ENCODE results near the gene ARMC2. TPM values are rescaled to one million over a fixed set of nuclear protein-coding genes. Genes with fewer than 3 reads are reported as not detected.

ARMC2 gene
- total and polyA plus RNA-seq, 2 experiments from 2014 or later: 0.97 to 4.4 TPM

DNA sequence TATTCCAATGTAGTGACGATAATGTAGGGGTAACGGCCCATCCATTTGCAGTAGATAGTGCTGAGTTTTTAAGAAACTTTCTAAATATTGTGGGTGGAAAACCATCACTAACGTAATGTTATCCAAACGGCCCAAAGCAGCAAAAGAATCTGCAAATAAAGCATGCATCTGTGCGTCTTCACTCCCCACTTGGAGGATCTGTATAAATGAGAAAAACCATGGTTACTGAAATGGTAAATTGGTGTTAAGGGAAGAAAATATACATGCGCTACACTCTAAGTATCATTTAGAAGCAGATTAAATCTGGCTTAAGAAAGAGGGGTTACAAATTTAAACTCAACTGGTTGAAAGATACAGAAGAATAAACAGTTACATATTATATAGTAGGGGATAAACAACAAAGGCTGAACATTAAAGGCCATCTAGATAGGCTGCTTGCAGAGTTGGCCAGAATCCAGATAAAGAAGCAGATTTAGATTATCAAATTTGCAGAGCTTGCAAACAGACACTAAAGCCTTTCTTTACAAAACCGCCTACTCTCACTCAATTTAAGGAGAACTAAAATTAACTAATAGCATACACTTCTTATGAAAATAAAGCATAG is 153.2 kb downstream of the ARMC2 start:
- H3K9me3 ChIP-seq (ENCODE audit: low read depth): no peaks in the 10 kb centered on the region
- TF ChIP-seq EZH2 (IDR thresholded peaks at IDR 0.05; ENCODE audit: insufficient read depth, poor library complexity, severe bottlenecking) (no peak), EZH2phosphoT487 (IDR thresholded peaks at IDR 0.05; ENCODE audit: insufficient read depth, low read depth) (no peak)
- peak overlapping the region; percentile 57 for H3K4me2 ChIP-seq (ENCODE audit: unreplicated experiment)
- peaks cover 13% of the 10 kb centered on the region for H3F3A ChIP-seq (ENCODE audit: insufficient read depth)
- 0 out of 2 replicates have a peak overlapping the region, but pooled peaks have one; percentile 19 for H3K9ac ChIP-seq
- no peaks in the 10 kb centered on the region for H3K27me3 ChIP-seq (replicated peaks; ENCODE audit: insufficient read depth)
- in situ Hi-C loops (cut with MboI): no loop called here
- H3K27ac ChIP-seq: peak overlapping the region; percentile 67
- H3K4me3 ChIP-seq: no peak overlapping the region
- H2AFZ ChIP-seq: no peak overlapping the region
- H3K4me1 ChIP-seq (ENCODE audit: insufficient read depth): peaks cover 16% of the 10 kb centered on the region
- no peaks in the 10 kb centered on the region for H3K9me2 ChIP-seq (ENCODE audit: insufficient read depth)
- 81% methylated on average over 7 of the region's 7 CpGs for WGBS, 2 experiments (ENCODE audit: low coverage in 1 of 2, low lambda C conversion rate in 2 of 2, missing lambda C conversion rate in 2 of 2)
- H4K20me1 ChIP-seq (ENCODE audit: insufficient read depth): no peaks in the 10 kb centered on the region; the same call in 1 of the 2 replicates
- H3K36me3 ChIP-seq (ENCODE audit: low read depth): peaks cover 35% of the 10 kb centered on the region
- no peak for DNase-seq
- peaks cover 57% of the 10 kb centered on the region for H3K79me2 ChIP-seq (ENCODE audit: insufficient read depth)

GRCh38 chr6:109002051-109002697 is 154.0 kb downstream of the ARMC2 start:
- DNase-seq: peak; percentile 88
- peak overlapping the region; percentile 29 for H3K9ac ChIP-seq
- H4K20me1 ChIP-seq (ENCODE audit: insufficient read depth): no peaks in the 10 kb centered on the region; the same call in 1 of the 2 replicates
- peaks cover 65% of the 10 kb centered on the region for H3K79me2 ChIP-seq (ENCODE audit: insufficient read depth)
- H3K9me2 ChIP-seq (ENCODE audit: insufficient read depth): no peaks in the 10 kb centered on the region
- H2AFZ ChIP-seq: no peak overlapping the region; the same call in 1 of the 2 replicates
- peaks cover 31% of the 10 kb centered on the region for H3K36me3 ChIP-seq (ENCODE audit: low read depth)
- WGBS, 2 experiments (ENCODE audit: low coverage in 1 of 2, low lambda C conversion rate in 2 of 2, missing lambda C conversion rate in 2 of 2): 2% methylated on average over 3 of the region's 3 CpGs
- H3K4me3 ChIP-seq: peak overlapping the region; percentile 34
- in situ Hi-C loops (cut with MboI): no loop called here
- peak overlapping the region; percentile 57 for H3K4me2 ChIP-seq (ENCODE audit: unreplicated experiment)
- peak overlapping the region; percentile 67 for H3K27ac ChIP-seq
- H3K27me3 ChIP-seq (replicated peaks; ENCODE audit: insufficient read depth): no peaks in the 10 kb centered on the region
- TF ChIP-seq EZH2 (IDR thresholded peaks at IDR 0.05; ENCODE audit: insufficient read depth, poor library complexity, severe bottlenecking): no peak
- no peak for TF ChIP-seq EZH2phosphoT487 (IDR thresholded peaks at IDR 0.05; ENCODE audit: insufficient read depth, low read depth)
- no peaks in the 10 kb centered on the region for H3K9me3 ChIP-seq (ENCODE audit: low read depth)
- H3K4me1 ChIP-seq (ENCODE audit: insufficient read depth): peaks cover 16% of the 10 kb centered on the region
- peaks cover 13% of the 10 kb centered on the region for H3F3A ChIP-seq (ENCODE audit: insufficient read depth)

DNA sequence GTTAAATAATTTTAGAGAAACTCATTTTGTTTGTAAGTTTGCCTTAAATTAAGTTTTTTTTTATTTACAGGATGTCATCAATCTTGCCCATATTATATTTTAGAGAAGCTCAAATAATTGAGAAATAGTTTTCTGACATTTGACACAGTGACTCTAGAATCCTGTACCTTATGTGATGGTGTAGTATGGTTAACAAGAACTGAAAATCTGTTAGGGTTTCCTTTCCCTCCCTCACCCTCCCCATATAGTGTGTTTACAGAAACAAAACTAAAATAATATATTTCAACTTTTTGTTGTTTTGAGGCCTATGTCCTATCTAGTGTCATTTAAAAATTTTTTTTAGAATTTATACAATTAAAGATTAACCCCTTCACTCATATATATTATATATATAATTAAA is 154.7 kb downstream of the ARMC2 start:
- Histone ChIP-seq H2AFZ (no peak overlapping the region), H3K4me3 (no peak overlapping the region), H3K79me2 (ENCODE audit: insufficient read depth) (peaks cover 72% of the 10 kb centered on the region), H3K9me3 (ENCODE audit: low read depth) (no peaks in the 10 kb centered on the region), H3F3A (ENCODE audit: insufficient read depth) (peaks cover 13% of the 10 kb centered on the region), H3K9ac (peak overlapping the region; percentile 29; the same call in 1 of the 2 replicates), H3K27me3 (replicated peaks; ENCODE audit: insufficient read depth) (no peaks in the 10 kb centered on the region), H4K20me1 (ENCODE audit: insufficient read depth) (no peaks in the 10 kb centered on the region; the same call in 1 of the 2 replicates), H3K4me1 (ENCODE audit: insufficient read depth) (peaks cover 22% of the 10 kb centered on the region), H3K4me2 (ENCODE audit: unreplicated experiment) (no peak overlapping the region), H3K9me2 (ENCODE audit: insufficient read depth) (no peaks in the 10 kb centered on the region), H3K36me3 (ENCODE audit: low read depth) (peaks cover 26% of the 10 kb centered on the region), H3K27ac (peak overlapping the region; percentile 67)
- TF ChIP-seq EZH2phosphoT487 (IDR thresholded peaks at IDR 0.05; ENCODE audit: insufficient read depth, low read depth) (no peak), EZH2 (IDR thresholded peaks at IDR 0.05; ENCODE audit: insufficient read depth, poor library complexity, severe bottlenecking) (no peak)
- DNase-seq: no peak
- in situ Hi-C loops (cut with MboI): no loop called here

DNA sequence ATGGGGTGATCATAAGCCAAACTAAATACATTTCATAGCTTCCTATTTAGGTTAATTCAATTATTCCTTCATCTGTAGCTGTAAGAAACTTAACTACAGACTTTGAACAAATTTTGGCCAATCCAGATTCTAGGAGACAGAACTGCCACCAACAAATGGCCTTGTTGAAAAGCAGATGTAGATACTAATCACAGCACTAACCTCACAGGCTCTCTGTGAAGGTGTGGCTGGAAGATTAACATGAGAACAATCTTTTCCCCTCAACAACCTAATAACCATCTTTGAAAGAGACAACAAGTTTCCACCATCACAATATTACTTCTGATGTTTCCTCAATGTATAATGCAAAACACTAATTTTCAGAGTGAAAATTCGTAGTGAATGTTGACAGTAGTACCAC is 158.6 kb downstream of the ARMC2 start:
- Histone ChIP-seq H4K20me1 (ENCODE audit: insufficient read depth) (no peaks in the 10 kb centered on the region), H3K27ac (no peak overlapping the region), H3K9me3 (ENCODE audit: low read depth) (no peaks in the 10 kb centered on the region)

More for the DNA sequence above, 158.6 kb downstream of the ARMC2 start:
- no peak for DNase-seq
- Histone ChIP-seq H3K9ac (no peak overlapping the region), H3F3A (ENCODE audit: insufficient read depth) (peaks cover 7% of the 10 kb centered on the region), H3K36me3 (ENCODE audit: low read depth) (no peaks in the 10 kb centered on the region), H3K4me1 (ENCODE audit: insufficient read depth) (peaks cover 35% of the 10 kb centered on the region), H3K9me2 (ENCODE audit: insufficient read depth) (no peaks in the 10 kb centered on the region), H2AFZ (no peak overlapping the region), H3K79me2 (ENCODE audit: insufficient read depth) (peaks cover 66% of the 10 kb centered on the region), H3K27me3 (replicated peaks; ENCODE audit: insufficient read depth) (no peaks in the 10 kb centered on the region), H3K4me2 (ENCODE audit: unreplicated experiment) (no peak overlapping the region), H3K4me3 (no peak overlapping the region)
- in situ Hi-C loops (cut with MboI): no loop called here
- TF ChIP-seq EZH2phosphoT487 (IDR thresholded peaks at IDR 0.05; ENCODE audit: insufficient read depth, low read depth) (no peak), EZH2 (IDR thresholded peaks at IDR 0.05; ENCODE audit: insufficient read depth, poor library complexity, severe bottlenecking) (no peak)
- 91 to 94% methylated on average over 1 of the region's 1 CpG for WGBS, 2 experiments (ENCODE audit: low coverage in 1 of 2, low lambda C conversion rate in 2 of 2, missing lambda C conversion rate in 2 of 2)

All from GM23248 (cell line).